Measurements from ENCODE around the gene CNN1. TPM values are rescaled to one million over a fixed set of nuclear protein-coding genes. Genes with fewer than 3 reads are reported as not detected.

The CNN1 gene
- total and polyA plus RNA-seq, 9 of the 15 experiments (the other 6 are each of a cell fraction or from before 2014, with no cell fraction given) = 0.23 to 10.6 (median 5.2) TPM

- no peaks in the 10 kb centered on the region for H3K9me1 ChIP-seq (ENCODE audit: control insufficient read depth, insufficient read depth, low read length)
- H3K9ac ChIP-seq (ENCODE audit: insufficient read depth in 1 of 2, low read depth in 2 of 2, low read length in 2 of 2) = peak overlapping the region in 1 of 2 experiments; percentile 33; a peak in 2 of 4 replicates
- TF ChIP-seq GTF2F1 (IDR thresholded peaks at IDR 0.05; ENCODE audit: low read depth, low read length) = no peak
- TF ChIP-seq CEBPZ (IDR thresholded peaks at IDR 0.05; ENCODE audit: borderline replicate concordance, low read depth, low read length) = no peak
- no peak for TF ChIP-seq E2F8 (IDR thresholded peaks at IDR 0.05; ENCODE audit: low read depth, partially characterized antibody)
- TF ChIP-seq SIN3A (IDR thresholded peaks at IDR 0.05; ENCODE audit: borderline replicate concordance in 2 of 2, control insufficient read depth in 1 of 2, low read depth in 2 of 2, low read length in 2 of 2) = no peak
- TF ChIP-seq SMAD4 (CRISPR knock-in tag; conservative IDR thresholded peaks at IDR 0.05) = no peak
- TF ChIP-seq TOE1 (IDR thresholded peaks at IDR 0.05; ENCODE audit: borderline replicate concordance) = no peak
- no peak for TF ChIP-seq TOE1 (CRISPR knock-in tag; IDR thresholded peaks at IDR 0.05; ENCODE audit: borderline replicate concordance, low read depth)
- TF ChIP-seq PCBP1 (IDR thresholded peaks at IDR 0.05; ENCODE audit: low read depth, low read length, poor library complexity, severe bottlenecking) = no peak
- no peak for TF ChIP-seq TEAD1 (CRISPR knock-in tag; IDR thresholded peaks at IDR 0.05)
- TF ChIP-seq IRF1 (CRISPR knock-in tag; IDR thresholded peaks at IDR 0.05; ENCODE audit: borderline replicate concordance) = no peak
- TF ChIP-seq CGGBP1 (CRISPR knock-in tag; IDR thresholded peaks at IDR 0.05) = no peak
- no peak for TF ChIP-seq RHOXF2B (CRISPR knock-in tag; conservative IDR thresholded peaks at IDR 0.05)
- TF ChIP-seq ELF1 (tag; IDR thresholded peaks at IDR 0.05) = no peak
- no peak for TF ChIP-seq ZNF140 (CRISPR knock-in tag; IDR thresholded peaks at IDR 0.05)
- H3K9me3 ChIP-seq (replicated peaks; ENCODE audit: control insufficient read depth, insufficient read depth, low read depth, low read length) = no peaks in the 10 kb centered on the region
- CTCF ChIA-PET (ENCODE audit: low intra/inter-chr PET ratio) = interaction anchor here (1.1 to 1.4 kb wide), 2 partner anchors 13 to 63 kb away, joined by 3 to 4 read pairs; partner anchors contain the start of gene ELOF1
- no peaks in the 10 kb centered on the region for H3K27me3 ChIP-seq (ENCODE audit: control insufficient read depth in 2 of 2, insufficient read depth in 2 of 2, low read length in 2 of 2)
- H2AFZ ChIP-seq (ENCODE audit: low read depth, low read length) = no peak overlapping the region
- 85% methylated on average over 10 of the region's 10 CpGs for WGBS (ENCODE audit: insufficient coverage, low coverage, missing lambda C conversion rate)
- H3K4me2 ChIP-seq (ENCODE audit: insufficient read depth, low read length) = no peak overlapping the region
- in situ Hi-C loops (cut with MboI) = loop anchor here (5.0 kb wide), 1 partner anchor 92 kb away; no protein-coding TSS in a partner anchor
- ATAC-seq = no peak
- FAIRE-seq = no peak
- DNase-seq (ENCODE audit: extremely low read depth in 1 of 4, low spot score in 3 of 4) = no peak
- POLR2A ChIA-PET = interaction anchor here (0.6 to 0.8 kb wide), 2 partner anchors 304 to 895 kb away, joined by 3 to 4 read pairs; no protein-coding TSS in a partner anchor
- peaks cover 11% of the 10 kb centered on the region; the same call in 2 of the 3 replicates for H3K36me3 ChIP-seq (ENCODE audit: control insufficient read depth, insufficient read depth, low read length)
- intact Hi-C loops (cut with micrococcal nuclease) = loop anchor here (5.0 kb wide), 1 partner anchor 42 kb away; the partner anchor contains the start of gene CNN1
- no peak overlapping the region for H3K27ac ChIP-seq (ENCODE audit: extremely low read depth, low read depth, low read length)
- H4K20me1 ChIP-seq (replicated peaks; ENCODE audit: control insufficient read depth, insufficient read depth, low read length) = peaks cover 4% of the 10 kb centered on the region; the same call in 1 of the 2 replicates
- BruUV-seq (replicated peaks) = no TSS peak
- H3K79me2 ChIP-seq (ENCODE audit: control insufficient read depth, insufficient read depth, low read length) = no peaks in the 10 kb centered on the region
- H3K4me1 ChIP-seq (replicated peaks in 1 of 2; ENCODE audit: control insufficient read depth in 2 of 2, insufficient read depth in 2 of 2, low read length in 2 of 2) = peaks cover 14 to 41% of the 10 kb centered on the region in 2 experiments
- H3K4me3 ChIP-seq = no peak overlapping the region
Observed at GRCh38 chr19:11495481-11495880, 43.2 kb upstream of the CNN1 start.
